HepG2 (cell line): Measurements from ENCODE around the gene MRRF. TPM values are rescaled to one million over a fixed set of nuclear protein-coding genes. Genes with fewer than 3 reads are reported as not detected.

ENCODE experiments used
- ATRX ChIP-seq: sonication (generic); formaldehyde crosslinking; IDR thresholded peaks from 2 replicates; pipeline ENCODE4 v1.4.0; 2020; ENCODE audit warnings: missing genetic modification reagents, borderline replicate concordance
- EZH2 ChIP-seq: conservative IDR thresholded peaks from 2 replicates; pipeline ENCODE4 v1.6.1; 2012; ENCODE audit warnings: mild to moderate bottlenecking, low read depth, low read length, moderate library complexity
- MED1 ChIP-seq: sonication (generic); formaldehyde crosslinking; IDR thresholded peaks from 2 replicates; pipeline ENCODE4 v1.4.0; 2020; ENCODE audit warnings: missing genetic modification reagents
- NCOA2 ChIP-seq: sonication (generic); formaldehyde crosslinking; IDR thresholded peaks from 2 replicates; pipeline ENCODE4 v1.8.0; 2022; ENCODE audit warnings: inconsistent platforms
- SMARCE1 ChIP-seq: fragments of 450-650 bp; IDR thresholded peaks from 2 replicates; pipeline ENCODE4 v1.6.1; 2017; ENCODE audit warnings: borderline replicate concordance
- TARDBP ChIP-seq: sonication (generic); formaldehyde crosslinking; IDR thresholded peaks from 2 replicates; pipeline ENCODE4 v1.8.0; 2022; ENCODE audit warnings: mild to moderate bottlenecking, missing genetic modification reagents
- ZNF768 ChIP-seq: sonication (generic); formaldehyde crosslinking; IDR thresholded peaks from 2 replicates; pipeline ENCODE4 v1.4.0; 2020; ENCODE audit warnings: missing genetic modification reagents
- ZNF782 ChIP-seq: sonication (generic); formaldehyde crosslinking; IDR thresholded peaks from 2 replicates; pipeline ENCODE4 v1.4.0; 2020; ENCODE audit warnings: missing genetic modification reagents, mild to moderate bottlenecking, borderline replicate concordance
- polyA plus RNA-seq, 8 experiments: library from polyadenylated mRNA; depleted of rRNA in 3 of 8; stranded (reverse) in 7 of 8; unstranded in 1 of 8; fragments of >200 nt; fragmentation: Illumina TruSeq in 4 of 8; extraction: Trizol in 4 of 8; gene quantifications; 2 replicates each; pipeline versions ENCODE4 v1.2.1 to v1.2.3, GENCODE V29; 2011 to 2016; ENCODE audit warnings: low read depth in 4 of 8, missing spikeins in 1 of 8, mixed read lengths in 1 of 8; ENCODE audit not compliant: insufficient read depth in 1 of 8
- total RNA-seq, 5 experiments: library from RNA; depleted of rRNA; stranded (reverse); fragments of >200 nt; fragmentation: Illumina TruSeq; extraction: Trizol; gene quantifications; 2 replicates each; pipeline ENCODE4 v1.2.3, GENCODE V29; 2016; ENCODE audit warnings: low read depth in 1 of 5
- TF ChIP-seq, protein P1 (sequence below): sonication (generic); formaldehyde crosslinking; conservative IDR thresholded peaks from 2 replicates; pipeline ENCODE4 v1.5.0; 2020; ENCODE audit warnings: missing genetic modification reagents
- TF ChIP-seq, protein P2 (sequence below): sonication (generic); formaldehyde crosslinking; IDR thresholded peaks from 2 replicates; pipeline ENCODE4 v1.8.1; 2022; ENCODE audit warnings: mild to moderate bottlenecking, missing genetic modification reagents
- TF ChIP-seq, protein P3 (sequence below): sonication (generic); formaldehyde crosslinking; conservative IDR thresholded peaks from 2 replicates; pipeline ENCODE4 v1.4.0; 2020; ENCODE audit warnings: mild to moderate bottlenecking, missing genetic modification reagents, moderate library complexity
- TF ChIP-seq, protein P4 (sequence below): conservative IDR thresholded peaks from 2 replicates; pipeline ENCODE4 v1.6.1; 2018; ENCODE audit warnings: missing genetic modification reagents
- TF ChIP-seq, protein P5 (sequence below): sonication (generic); formaldehyde crosslinking; IDR thresholded peaks from 2 replicates; pipeline ENCODE4 v1.8.0; 2022; ENCODE audit warnings: missing genetic modification reagents, mild to moderate bottlenecking, borderline replicate concordance
- TF ChIP-seq, protein P6 (sequence below): sonication (generic); formaldehyde crosslinking; IDR thresholded peaks from 2 replicates; pipeline ENCODE4 v1.4.0; 2020; ENCODE audit warnings: mild to moderate bottlenecking, missing genetic modification reagents

Gene MRRF
- total and polyA plus RNA-seq, 2 of the 13 experiments (the other 11 are each of a cell fraction or from before 2014, with no cell fraction given), result 37.3 to 44.3 TPM

DNA sequence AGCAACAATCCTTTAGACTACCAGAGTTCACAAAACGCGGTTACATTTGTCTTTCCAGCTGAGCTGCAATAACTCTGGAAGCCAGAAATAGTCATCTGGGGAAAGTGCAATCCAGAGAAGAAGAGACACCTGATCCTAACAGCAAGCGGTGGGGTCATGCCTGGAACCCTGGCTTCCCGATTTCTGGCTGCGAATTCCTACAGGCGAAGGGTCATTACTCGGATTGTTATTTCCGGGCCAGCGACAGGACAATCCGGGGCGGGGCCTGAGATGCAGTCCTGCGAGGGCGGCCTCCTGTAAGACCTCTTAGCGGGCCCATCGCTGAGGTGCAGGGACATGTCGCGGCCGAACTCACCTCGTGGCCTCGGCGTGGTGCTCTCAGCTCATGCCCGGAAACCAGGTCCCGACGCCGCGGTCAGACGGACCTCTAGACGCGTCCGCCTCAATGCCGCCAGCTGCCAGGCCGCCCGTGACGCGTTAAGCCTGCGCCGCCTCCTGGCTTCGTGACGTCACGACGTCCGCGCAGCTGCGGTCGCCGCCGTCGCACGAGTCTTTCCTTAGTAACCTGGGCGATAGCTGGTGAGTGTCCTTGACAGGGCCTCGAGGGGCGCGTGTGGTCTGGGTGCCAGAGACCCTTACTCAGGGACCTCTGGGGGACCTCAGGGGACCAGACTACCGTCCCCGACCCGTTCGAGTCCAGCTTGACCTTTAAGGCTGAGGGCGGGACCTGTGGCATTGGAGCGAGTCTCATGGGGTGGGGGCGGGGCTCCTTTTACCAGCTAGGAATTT, at the start of gene MRRF, which contains the start of gene RBM18 (continued):
- TF ChIP-seq, protein P1, sequence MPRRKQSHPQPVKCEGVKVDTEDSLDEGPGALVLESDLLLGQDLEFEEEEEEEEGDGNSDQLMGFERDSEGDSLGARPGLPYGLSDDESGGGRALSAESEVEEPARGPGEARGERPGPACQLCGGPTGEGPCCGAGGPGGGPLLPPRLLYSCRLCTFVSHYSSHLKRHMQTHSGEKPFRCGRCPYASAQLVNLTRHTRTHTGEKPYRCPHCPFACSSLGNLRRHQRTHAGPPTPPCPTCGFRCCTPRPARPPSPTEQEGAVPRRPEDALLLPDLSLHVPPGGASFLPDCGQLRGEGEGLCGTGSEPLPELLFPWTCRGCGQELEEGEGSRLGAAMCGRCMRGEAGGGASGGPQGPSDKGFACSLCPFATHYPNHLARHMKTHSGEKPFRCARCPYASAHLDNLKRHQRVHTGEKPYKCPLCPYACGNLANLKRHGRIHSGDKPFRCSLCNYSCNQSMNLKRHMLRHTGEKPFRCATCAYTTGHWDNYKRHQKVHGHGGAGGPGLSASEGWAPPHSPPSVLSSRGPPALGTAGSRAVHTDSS (CRISPR knock-in tag), result no peak
- TF ChIP-seq, protein P2, sequence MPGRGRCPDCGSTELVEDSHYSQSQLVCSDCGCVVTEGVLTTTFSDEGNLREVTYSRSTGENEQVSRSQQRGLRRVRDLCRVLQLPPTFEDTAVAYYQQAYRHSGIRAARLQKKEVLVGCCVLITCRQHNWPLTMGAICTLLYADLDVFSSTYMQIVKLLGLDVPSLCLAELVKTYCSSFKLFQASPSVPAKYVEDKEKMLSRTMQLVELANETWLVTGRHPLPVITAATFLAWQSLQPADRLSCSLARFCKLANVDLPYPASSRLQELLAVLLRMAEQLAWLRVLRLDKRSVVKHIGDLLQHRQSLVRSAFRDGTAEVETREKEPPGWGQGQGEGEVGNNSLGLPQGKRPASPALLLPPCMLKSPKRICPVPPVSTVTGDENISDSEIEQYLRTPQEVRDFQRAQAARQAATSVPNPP (CRISPR knock-in tag), result peak; percentile 94
- TF ChIP-seq, protein P3, sequence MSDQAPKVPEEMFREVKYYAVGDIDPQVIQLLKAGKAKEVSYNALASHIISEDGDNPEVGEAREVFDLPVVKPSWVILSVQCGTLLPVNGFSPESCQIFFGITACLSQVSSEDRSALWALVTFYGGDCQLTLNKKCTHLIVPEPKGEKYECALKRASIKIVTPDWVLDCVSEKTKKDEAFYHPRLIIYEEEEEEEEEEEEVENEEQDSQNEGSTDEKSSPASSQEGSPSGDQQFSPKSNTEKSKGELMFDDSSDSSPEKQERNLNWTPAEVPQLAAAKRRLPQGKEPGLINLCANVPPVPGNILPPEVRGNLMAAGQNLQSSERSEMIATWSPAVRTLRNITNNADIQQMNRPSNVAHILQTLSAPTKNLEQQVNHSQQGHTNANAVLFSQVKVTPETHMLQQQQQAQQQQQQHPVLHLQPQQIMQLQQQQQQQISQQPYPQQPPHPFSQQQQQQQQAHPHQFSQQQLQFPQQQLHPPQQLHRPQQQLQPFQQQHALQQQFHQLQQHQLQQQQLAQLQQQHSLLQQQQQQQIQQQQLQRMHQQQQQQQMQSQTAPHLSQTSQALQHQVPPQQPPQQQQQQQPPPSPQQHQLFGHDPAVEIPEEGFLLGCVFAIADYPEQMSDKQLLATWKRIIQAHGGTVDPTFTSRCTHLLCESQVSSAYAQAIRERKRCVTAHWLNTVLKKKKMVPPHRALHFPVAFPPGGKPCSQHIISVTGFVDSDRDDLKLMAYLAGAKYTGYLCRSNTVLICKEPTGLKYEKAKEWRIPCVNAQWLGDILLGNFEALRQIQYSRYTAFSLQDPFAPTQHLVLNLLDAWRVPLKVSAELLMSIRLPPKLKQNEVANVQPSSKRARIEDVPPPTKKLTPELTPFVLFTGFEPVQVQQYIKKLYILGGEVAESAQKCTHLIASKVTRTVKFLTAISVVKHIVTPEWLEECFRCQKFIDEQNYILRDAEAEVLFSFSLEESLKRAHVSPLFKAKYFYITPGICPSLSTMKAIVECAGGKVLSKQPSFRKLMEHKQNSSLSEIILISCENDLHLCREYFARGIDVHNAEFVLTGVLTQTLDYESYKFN (CRISPR knock-in tag), result peak; percentile 70
- TF ChIP-seq, protein P4, sequence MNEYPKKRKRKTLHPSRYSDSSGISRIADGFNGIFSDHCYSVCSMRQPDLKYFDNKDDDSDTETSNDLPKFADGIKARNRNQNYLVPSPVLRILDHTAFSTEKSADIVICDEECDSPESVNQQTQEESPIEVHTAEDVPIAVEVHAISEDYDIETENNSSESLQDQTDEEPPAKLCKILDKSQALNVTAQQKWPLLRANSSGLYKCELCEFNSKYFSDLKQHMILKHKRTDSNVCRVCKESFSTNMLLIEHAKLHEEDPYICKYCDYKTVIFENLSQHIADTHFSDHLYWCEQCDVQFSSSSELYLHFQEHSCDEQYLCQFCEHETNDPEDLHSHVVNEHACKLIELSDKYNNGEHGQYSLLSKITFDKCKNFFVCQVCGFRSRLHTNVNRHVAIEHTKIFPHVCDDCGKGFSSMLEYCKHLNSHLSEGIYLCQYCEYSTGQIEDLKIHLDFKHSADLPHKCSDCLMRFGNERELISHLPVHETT (CRISPR knock-in tag), result peak; percentile 80; the same call in 1 of the 2 replicates
- TF ChIP-seq ZNF782 (CRISPR knock-in tag), result peak; percentile 99
- TF ChIP-seq, protein P5, sequence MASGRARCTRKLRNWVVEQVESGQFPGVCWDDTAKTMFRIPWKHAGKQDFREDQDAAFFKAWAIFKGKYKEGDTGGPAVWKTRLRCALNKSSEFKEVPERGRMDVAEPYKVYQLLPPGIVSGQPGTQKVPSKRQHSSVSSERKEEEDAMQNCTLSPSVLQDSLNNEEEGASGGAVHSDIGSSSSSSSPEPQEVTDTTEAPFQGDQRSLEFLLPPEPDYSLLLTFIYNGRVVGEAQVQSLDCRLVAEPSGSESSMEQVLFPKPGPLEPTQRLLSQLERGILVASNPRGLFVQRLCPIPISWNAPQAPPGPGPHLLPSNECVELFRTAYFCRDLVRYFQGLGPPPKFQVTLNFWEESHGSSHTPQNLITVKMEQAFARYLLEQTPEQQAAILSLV (CRISPR knock-in tag), result peak; percentile 93; the same call in 1 of the 2 replicates
- TF ChIP-seq MED1 (CRISPR knock-in tag), result peak; percentile 61; the same call in 1 of the 2 replicates
- TF ChIP-seq, protein P6, sequence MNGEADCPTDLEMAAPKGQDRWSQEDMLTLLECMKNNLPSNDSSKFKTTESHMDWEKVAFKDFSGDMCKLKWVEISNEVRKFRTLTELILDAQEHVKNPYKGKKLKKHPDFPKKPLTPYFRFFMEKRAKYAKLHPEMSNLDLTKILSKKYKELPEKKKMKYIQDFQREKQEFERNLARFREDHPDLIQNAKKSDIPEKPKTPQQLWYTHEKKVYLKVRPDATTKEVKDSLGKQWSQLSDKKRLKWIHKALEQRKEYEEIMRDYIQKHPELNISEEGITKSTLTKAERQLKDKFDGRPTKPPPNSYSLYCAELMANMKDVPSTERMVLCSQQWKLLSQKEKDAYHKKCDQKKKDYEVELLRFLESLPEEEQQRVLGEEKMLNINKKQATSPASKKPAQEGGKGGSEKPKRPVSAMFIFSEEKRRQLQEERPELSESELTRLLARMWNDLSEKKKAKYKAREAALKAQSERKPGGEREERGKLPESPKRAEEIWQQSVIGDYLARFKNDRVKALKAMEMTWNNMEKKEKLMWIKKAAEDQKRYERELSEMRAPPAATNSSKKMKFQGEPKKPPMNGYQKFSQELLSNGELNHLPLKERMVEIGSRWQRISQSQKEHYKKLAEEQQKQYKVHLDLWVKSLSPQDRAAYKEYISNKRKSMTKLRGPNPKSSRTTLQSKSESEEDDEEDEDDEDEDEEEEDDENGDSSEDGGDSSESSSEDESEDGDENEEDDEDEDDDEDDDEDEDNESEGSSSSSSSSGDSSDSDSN (CRISPR knock-in tag), result peak; percentile 92
- TF ChIP-seq SMARCE1, result no peak
- peak; percentile 79; the same call in 1 of the 2 replicates for TF ChIP-seq ZNF768 (CRISPR knock-in tag)
- TF ChIP-seq NCOA2, result peak; percentile 72
- TF ChIP-seq EZH2, result no peak
- TF ChIP-seq TARDBP, result peak; percentile 86
- TF ChIP-seq ATRX (CRISPR knock-in tag), result no peak
